Stomach (tissue), 4 donors: Measurements from ENCODE around the gene RPL39L.
"Not testable (repeated sequence)": the region's sequence is repeated elsewhere in the genome, so short reads cannot be mapped to it uniquely, and the experiment has no call there.

Experiments used
- CTCF ChIP-seq, 7 experiments: fragments of 450-650 bp in 4 of 7; fragments of 200-600 bp in 3 of 7; sonication (generic) in 3 of 7; IDR thresholded peaks; one replicate each; pipeline ENCODE4 v1.5.1; 2016 to 2019; ENCODE audit warnings: antibody characterized with exemption in 7 of 7, control low read depth in 2 of 7, mild to moderate bottlenecking in 1 of 7
- POLR2A ChIP-seq, 4 donors: fragments of 450-650 bp; IDR thresholded peaks; one replicate each; pipeline ENCODE4 v1.6.1; 2016; ENCODE audit warnings: antibody characterized with exemption in 4 of 4, control low read depth in 2 of 4, mild to moderate bottlenecking in 1 of 4, moderate library complexity in 1 of 4

DNA sequence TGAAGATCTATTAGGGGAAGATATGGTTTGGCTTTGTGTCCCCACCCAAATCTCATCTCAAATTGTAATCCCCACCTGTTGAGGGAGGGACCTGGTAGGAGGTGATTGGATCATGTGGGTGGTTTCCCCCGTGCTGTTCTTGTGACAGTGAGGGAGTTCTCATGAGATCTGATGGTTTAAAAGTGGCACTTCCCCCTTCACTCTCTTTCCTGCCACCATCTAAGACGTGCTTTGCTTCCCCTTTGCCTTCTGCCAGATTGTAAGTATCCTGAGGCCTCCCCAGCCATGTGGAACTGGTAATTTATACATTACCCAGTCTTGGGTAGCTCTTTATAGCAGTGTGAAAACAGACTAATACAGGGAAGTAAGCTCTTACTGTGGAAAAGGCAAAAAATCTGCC lies 6.1 kb downstream of the RPL39L start:
- not testable (repeated sequence) for TF ChIP-seq CTCF, POLR2A (IDR thresholded peaks at IDR 0.05)
